Stimulated activated CD8-positive, alpha-beta memory T cell treated with anti-CD3 and anti-CD28 coated beads, Interleukin-4, amount 100 ng/mL, for 24 hours (primary cell): Measurements from ENCODE around the gene MED27.

Source experiments
- DNase-seq: peaks from one replicate; pipeline ENCODE4 v3.0.0-alpha.2; 2020; ENCODE audit warnings: low read depth

The MED27 gene

DNA sequence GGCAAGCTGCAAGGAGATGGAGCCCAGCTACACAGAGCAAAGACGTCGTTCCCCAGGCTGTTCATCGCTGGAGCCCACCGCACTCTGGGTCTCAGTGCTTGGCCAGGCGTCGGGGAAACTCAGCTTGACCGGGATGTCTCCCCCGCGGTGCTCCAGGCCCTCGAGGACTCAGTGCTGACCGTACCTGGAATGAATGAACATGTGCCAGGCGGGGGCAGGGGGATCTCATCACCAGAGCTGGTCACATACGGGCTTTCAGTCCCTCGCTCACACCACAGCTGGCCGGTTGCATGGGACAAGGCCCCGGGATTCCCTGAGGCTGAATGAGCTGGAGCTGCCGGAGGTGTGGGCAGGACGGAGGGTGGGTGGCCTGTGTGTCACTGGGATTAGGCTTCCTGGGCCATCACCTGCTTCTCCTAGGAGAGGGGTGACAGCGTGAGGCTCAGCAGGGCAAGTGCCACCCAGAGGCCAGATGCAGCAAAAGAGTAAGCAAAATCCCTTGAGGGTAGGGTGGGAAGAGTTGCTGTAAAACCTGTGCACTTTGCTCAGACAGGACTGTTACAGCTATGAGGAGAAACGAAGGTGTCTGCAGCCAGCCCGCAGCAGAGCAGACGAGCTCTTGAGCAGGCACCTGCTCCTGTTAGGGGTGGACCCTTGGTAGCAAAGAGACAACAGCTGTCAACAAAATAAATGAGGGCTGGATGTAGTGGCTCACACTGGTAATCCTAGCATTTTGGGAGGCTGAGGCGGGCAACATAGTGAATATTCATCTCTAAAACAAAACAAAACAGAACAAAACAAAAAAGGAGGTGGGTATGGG lies 269.1 kb downstream of the MED27 start:
- DNase-seq: no peak
